Islet precursor cell (in vitro differentiated cells): Measurements from ENCODE around the gene ATL3.
"Not testable (repeated sequence)": the region's sequence is repeated elsewhere in the genome, so short reads cannot be mapped to it uniquely, and the experiment has no call there.

Experiments
- DNase-seq: peaks from one replicate; pipeline ENCODE4 v3.0.0-alpha.2; 2018

The ATL3 gene

GRCh38 chr11:63586451-63587166 lies 84.6 kb downstream of the ATL3 start:
- DNase-seq: peak; percentile 2

GRCh38 chr11:63583357-63583677 lies 87.9 kb downstream of the ATL3 start:
- no peak for DNase-seq

- peak; percentile 82 for DNase-seq
Observed at GRCh38 chr11:63581224-63581623, 90.0 kb downstream of the ATL3 start.

GRCh38 chr11:63578882-63579281 lies 92.3 kb downstream of the ATL3 start:
- not testable (repeated sequence) for DNase-seq

- DNase-seq: peak; percentile 49
Observed at GRCh38 chr11:63574856-63575602, 96.1 kb downstream of the ATL3 start.
